AG04449 (cell line): Measurements from ENCODE around the gene ZNF532.
"Not testable (repeated sequence)": the region's sequence is repeated elsewhere in the genome, so short reads cannot be mapped to it uniquely, and the experiment has no call there.

ENCODE experiments used
- CTCF ChIA-PET: fragments of 350-600 bp; formaldehyde crosslinking; extraction: SDS; loops from one replicate; lab custom pipeline; 2021; ENCODE audit warnings: antibody characterized with exemption; lab: Yijun Ruan, JAX
- POLR2A ChIA-PET: fragments of 400-600, 350-600 bp; formaldehyde crosslinking; extraction: SDS; loops from one replicate; lab custom pipeline; 2020; ENCODE audit warnings: antibody characterized with exemption, inconsistent platforms; lab: Yijun Ruan, JAX
- DNase-seq: peaks from one replicate; pipeline ENCODE4 v3.0.0-alpha.2; 2010; ENCODE audit warnings: low read depth, low spot score
- H3K4me3 ChIP-seq: 2 replicates; pipeline ENCODE4 v1.5.1; 2011; ENCODE audit warnings: low read depth, mild to moderate bottlenecking, control low read depth, low read length
- CTCF ChIP-seq: IDR thresholded peaks from one replicate; pipeline ENCODE4 v1.5.1; 2011; ENCODE audit warnings: mild to moderate bottlenecking, moderate library complexity, low read length, control low read depth, inconsistent platforms; ENCODE audit not compliant: insufficient read depth; ENCODE audit errors: missing control alignments

Gene ZNF532

GRCh38 chr18:58864146-58865032 is at the start of gene ZNF532:
Gene ZNF532 (plus strand): TSS chr18:58864877. CDS start in a region left out here.
- ChIA-PET POLR2A (interaction anchor here (0.7 to 1.3 kb wide), 5 partner anchors 14 to 144 kb away, joined by 3 to 5 read pairs (median 4); no protein-coding TSS in a partner anchor), CTCF (interaction anchor here (1.0 to 1.1 kb wide), 3 partner anchors 81 to 192 kb away, joined by 3 to 4 read pairs (median 3); no protein-coding TSS in a partner anchor)
- TF ChIP-seq CTCF = no peak
- DNase-seq = no peak
- H3K4me3 ChIP-seq = peak within 1 kb of the TSS; percentile 50

- H3K4me3 ChIP-seq = no peak overlapping the region
- ChIA-PET CTCF (no interaction called here), POLR2A (no interaction called here)
- TF ChIP-seq CTCF = no peak
- no peak for DNase-seq
Measured at GRCh38 chr18:58819051-58819450, 45.6 kb upstream of the ZNF532 start.

GRCh38 chr18:58820251-58820650 is 44.4 kb upstream of the ZNF532 start:
- TF ChIP-seq CTCF = no peak
- POLR2A ChIA-PET = no interaction called here
- no peak for DNase-seq
- CTCF ChIA-PET = no interaction called here
- no peak overlapping the region for H3K4me3 ChIP-seq

DNA sequence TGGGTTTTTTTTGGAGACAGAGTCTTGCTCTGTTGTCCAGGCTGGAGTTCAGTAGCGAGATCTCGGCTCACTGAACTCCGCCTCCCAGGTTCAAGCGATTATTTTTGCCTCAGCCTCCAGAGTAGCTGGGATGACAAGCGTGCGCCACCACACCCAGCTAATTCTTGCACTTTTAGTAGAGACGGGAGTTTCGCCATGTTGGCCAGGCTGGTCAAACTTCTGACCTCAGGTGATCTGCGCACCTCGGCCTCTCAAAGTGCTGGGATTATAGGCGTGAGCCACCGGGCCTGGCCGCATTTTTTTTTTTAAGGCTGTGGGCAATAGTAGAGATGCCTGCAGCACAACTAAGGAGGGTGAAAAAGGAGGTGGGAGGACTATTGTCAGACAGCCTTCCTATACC is 41.7 kb upstream of the ZNF532 start:
- H3K4me3 ChIP-seq = no peak overlapping the region
- DNase-seq = no peak
- CTCF ChIA-PET = no interaction called here
- POLR2A ChIA-PET = no interaction called here
- TF ChIP-seq CTCF = no peak

DNA sequence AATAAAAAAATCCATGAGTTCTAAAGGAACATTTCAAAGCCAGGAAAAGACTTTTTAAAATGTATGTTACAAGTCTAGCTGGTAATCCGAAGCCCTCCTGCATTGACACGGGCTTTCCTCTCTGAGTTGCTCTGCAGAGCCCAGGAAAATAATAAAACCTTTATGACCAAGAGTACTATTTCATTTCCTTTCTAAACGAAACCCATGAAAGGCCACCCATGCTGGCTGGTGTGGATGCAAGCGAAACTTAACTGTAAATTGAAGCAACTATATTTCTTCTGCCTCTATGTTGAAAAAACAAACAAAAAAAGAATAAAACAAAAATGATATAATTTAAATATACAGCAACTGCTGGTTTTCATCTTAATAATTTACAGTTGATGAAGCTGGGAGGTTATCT is 41.3 kb upstream of the ZNF532 start:
- no peak for TF ChIP-seq CTCF
- DNase-seq = no peak
- POLR2A ChIA-PET = no interaction called here
- H3K4me3 ChIP-seq = no peak overlapping the region
- CTCF ChIA-PET = no interaction called here

- CTCF ChIA-PET = interaction anchor here (1.0 kb wide), 1 partner anchor 11 kb away, joined by 3 read pairs; no protein-coding TSS in a partner anchor
Measured at GRCh38 chr18:58826926-58827325, 37.8 kb upstream of the ZNF532 start.

More at GRCh38 chr18:58826926-58827325, 37.8 kb upstream of the ZNF532 start:
- DNase-seq, H3K4me3 ChIP-seq, POLR2A ChIA-PET: not testable (repeated sequence)
